Right lobe of liver (tissue), 6 donors: ENCODE data around the gene SLC49A3. TPM values are rescaled to one million over a fixed set of nuclear protein-coding genes. Genes with fewer than 3 reads are reported as not detected.

Experiments
- ATAC-seq, 4 donors: fragments of 200-7000 bp; cut with Tn5 transposase; one replicate each; pipeline ENCODE4 v1.9.1; 2020; ENCODE audit warnings: mild to moderate bottlenecking in 4 of 4, moderate library complexity in 4 of 4
- DNase-seq, 3 donors: peaks; one replicate each; pipeline ENCODE4 v3.0.0-alpha.2; 2020
- H3K27ac ChIP-seq, 3 donors: fragments of 200-600 bp; one replicate each; pipeline ENCODE4 v1.8.0; 2022
- H3K27me3 ChIP-seq, 2 donors: fragments of 200-600 bp; one replicate each; pipeline ENCODE4 v1.8.0; 2022
- H3K36me3 ChIP-seq, 4 donors: fragments of 200-600 bp; sonication (generic) in 1 of 4; one replicate each; pipeline versions ENCODE4 v1.5.1 to v1.8.0; 2017 to 2022; ENCODE audit warnings: control low read depth in 1 of 4
- H3K4me1 ChIP-seq, 4 donors: fragments of 200-600 bp; sonication (generic) in 1 of 4; one replicate each; pipeline versions ENCODE4 v1.5.1 to v1.8.0; 2017 to 2022; ENCODE audit warnings: control low read depth in 1 of 4
- H3K4me3 ChIP-seq, 3 donors: fragments of 200-600 bp; one replicate each; pipeline ENCODE4 v1.8.0; 2022
- H3K9me3 ChIP-seq, 4 donors: fragments of 200-600 bp; sonication (generic) in 1 of 4; one replicate each; pipeline versions ENCODE4 v1.5.1 to v1.8.0; 2017 to 2022; ENCODE audit warnings: control low read depth in 1 of 4
- POLR2A ChIP-seq: fragments of 450-650 bp; IDR thresholded peaks from one replicate; pipeline ENCODE4 v1.6.1; 2017; ENCODE audit warnings: antibody characterized with exemption, mild to moderate bottlenecking
- WGBS: methylation state at CpG from one replicate; pipeline ENCODE4 v1.1.6; 2018; ENCODE audit warnings: low coverage, low lambda C conversion rate; ENCODE audit not compliant: insufficient coverage; ENCODE audit errors: missing lambda C conversion rate; 5-methylcytosine and 5-hydroxymethylcytosine counted together
- intact Hi-C, 2 donors: fragments of 100-400 bp; cut with DNase I; formaldehyde crosslinking; loops; one replicate each; pipeline versions ENCODE4 v1.11.2 to v1.14.1; 2022
- total RNA-seq, 6 experiments: library from RNA; depleted of rRNA in 2 of 6; stranded (reverse); fragments of >200 nt in 2 of 6; fragmentation: NEBNext Ultra II Directional in 3 of 6; extraction: Animal tissue kit (Norgen Biotek cat#: 25700) in 3 of 6; gene quantifications; one replicate each; pipeline versions ENCODE4 v1.1.0 to v1.2.4, GENCODE V29; 2016 to 2023
- TF ChIP-seq, protein P1 (sequence below), 4 donors: fragments of 200-600 bp in 3 of 4; fragments of 450-650 bp in 1 of 4; IDR thresholded peaks; one replicate each; pipeline versions ENCODE4 v1.5.1 to v1.8.0; 2016 to 2022; ENCODE audit warnings: antibody characterized with exemption in 4 of 4, mild to moderate bottlenecking in 2 of 4
- donor health status: DM: no; HTN: yes; CAD: no.
- donor health status: DM: no; HTN: no; CAD: no.
- donor health status: DM: no; HTN: no; CAD: no.
- donor health status: DM: no; HTN: yes; CAD: no.
- donor health status: DM: no; HTN: yes; CAD: no.

SLC49A3 gene
- total RNA-seq, 6 experiments from 2014 or later = 2.9 to 9.0 (median 5.2) TPM

DNA sequence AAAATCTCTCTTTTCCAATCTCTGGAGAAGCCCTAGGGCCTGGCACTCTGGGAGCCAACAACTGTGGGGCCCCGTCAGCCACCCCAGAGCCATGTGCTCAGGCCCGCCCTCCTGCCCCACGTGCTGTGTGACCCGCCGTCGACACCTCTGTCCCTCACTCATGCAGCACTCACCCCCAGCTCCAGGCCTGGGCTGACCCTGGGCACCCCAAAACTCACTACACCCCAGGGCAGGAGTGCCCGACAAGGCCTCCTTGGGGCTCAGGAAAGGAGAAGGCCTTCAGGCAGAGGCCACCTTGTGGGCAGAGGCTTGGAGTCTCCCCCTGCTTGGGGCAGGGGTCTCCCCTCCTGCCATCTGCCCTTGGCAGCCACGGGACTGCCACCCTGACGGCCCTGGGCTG lies 8.9 kb downstream of the SLC49A3 start:
- intact Hi-C loops = no loop called here
- Histone ChIP-seq H3K4me1 (peaks cover 0 to 11% (median 3%) of the 10 kb centered on the region in 4 donors), H3K27me3 (no peaks in the 10 kb centered on the region), H3K36me3 (no peaks in the 10 kb centered on the region), H3K9me3 (no peaks in the 10 kb centered on the region), H3K4me3 (no peak overlapping the region), H3K27ac (no peak overlapping the region)
- ATAC-seq = no peak
- TF ChIP-seq POLR2A = no peak
- TF ChIP-seq, protein P1, sequence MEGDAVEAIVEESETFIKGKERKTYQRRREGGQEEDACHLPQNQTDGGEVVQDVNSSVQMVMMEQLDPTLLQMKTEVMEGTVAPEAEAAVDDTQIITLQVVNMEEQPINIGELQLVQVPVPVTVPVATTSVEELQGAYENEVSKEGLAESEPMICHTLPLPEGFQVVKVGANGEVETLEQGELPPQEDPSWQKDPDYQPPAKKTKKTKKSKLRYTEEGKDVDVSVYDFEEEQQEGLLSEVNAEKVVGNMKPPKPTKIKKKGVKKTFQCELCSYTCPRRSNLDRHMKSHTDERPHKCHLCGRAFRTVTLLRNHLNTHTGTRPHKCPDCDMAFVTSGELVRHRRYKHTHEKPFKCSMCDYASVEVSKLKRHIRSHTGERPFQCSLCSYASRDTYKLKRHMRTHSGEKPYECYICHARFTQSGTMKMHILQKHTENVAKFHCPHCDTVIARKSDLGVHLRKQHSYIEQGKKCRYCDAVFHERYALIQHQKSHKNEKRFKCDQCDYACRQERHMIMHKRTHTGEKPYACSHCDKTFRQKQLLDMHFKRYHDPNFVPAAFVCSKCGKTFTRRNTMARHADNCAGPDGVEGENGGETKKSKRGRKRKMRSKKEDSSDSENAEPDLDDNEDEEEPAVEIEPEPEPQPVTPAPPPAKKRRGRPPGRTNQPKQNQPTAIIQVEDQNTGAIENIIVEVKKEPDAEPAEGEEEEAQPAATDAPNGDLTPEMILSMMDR (IDR thresholded peaks at IDR 0.05) = no peak
- no CpG with 5 or more reads among the region's 9 CpGs for WGBS
- peak in 1 of 3 donors; percentile 55 for DNase-seq

- Histone ChIP-seq H3K36me3 (no peaks in the 10 kb centered on the region), H3K9me3 (no peaks in the 10 kb centered on the region), H3K27ac (no peak overlapping the region), H3K27me3 (no peaks in the 10 kb centered on the region), H3K4me3 (no peak overlapping the region), H3K4me1 (peaks cover 0 to 12% (median 3%) of the 10 kb centered on the region in 4 donors)
- no peak for DNase-seq
- ATAC-seq = no peak
- intact Hi-C loops = no loop called here
- 60% methylated on average over 1 of the region's 11 CpGs for WGBS
- TF ChIP-seq POLR2A = no peak
- TF ChIP-seq, protein P1 (IDR thresholded peaks at IDR 0.05) = no peak
Observed at GRCh38 chr4:679629-680028, 9.3 kb downstream of the SLC49A3 start.

DNA sequence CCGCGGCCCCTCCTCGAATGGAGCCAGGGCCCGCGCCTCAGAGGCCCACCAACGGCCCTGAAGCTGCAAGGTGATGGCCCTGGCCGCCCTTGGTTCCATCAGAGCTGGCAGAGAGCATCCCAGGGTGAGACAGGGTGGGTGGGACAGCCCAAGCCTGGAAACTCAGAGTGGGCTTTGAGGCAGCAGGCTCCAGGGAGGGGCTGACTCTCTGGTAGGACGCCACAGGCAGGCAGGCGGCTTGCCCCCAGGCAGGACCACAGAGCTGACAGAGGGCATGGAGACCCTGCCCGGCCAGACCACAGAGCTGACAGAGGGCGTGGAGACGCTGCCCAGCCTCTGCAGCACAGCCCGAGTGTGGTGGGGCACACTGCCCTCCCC lies 9.9 kb downstream of the SLC49A3 start:
- no peak for DNase-seq
- no peak overlapping the region for H3K27ac ChIP-seq
- H3K27me3 ChIP-seq = no peaks in the 10 kb centered on the region
- no peak overlapping the region for H3K4me3 ChIP-seq
- TF ChIP-seq, protein P1 (IDR thresholded peaks at IDR 0.05) = no peak
- TF ChIP-seq POLR2A = no peak
- intact Hi-C loops = no loop called here
- WGBS = no CpG with 5 or more reads among the region's 13 CpGs
- peaks cover 0 to 12% (median 3%) of the 10 kb centered on the region in 4 donors for H3K4me1 ChIP-seq
- no peaks in the 10 kb centered on the region for H3K9me3 ChIP-seq
- ATAC-seq = no peak
- H3K36me3 ChIP-seq = no peaks in the 10 kb centered on the region

GRCh38 chr4:678331-679103 lies 10.4 kb downstream of the SLC49A3 start:
- Histone ChIP-seq H3K27me3 (no peaks in the 10 kb centered on the region), H3K4me3 (no peak overlapping the region), H3K36me3 (no peaks in the 10 kb centered on the region), H3K27ac (no peak overlapping the region), H3K4me1 (peaks cover 0 to 13% (median 3%) of the 10 kb centered on the region in 4 donors), H3K9me3 (no peaks in the 10 kb centered on the region)
- TF ChIP-seq POLR2A = no peak
- TF ChIP-seq, protein P1 (IDR thresholded peaks at IDR 0.05) = no peak
- WGBS = no CpG with 5 or more reads among the region's 14 CpGs
- DNase-seq (peak in 1 of 3 donors; percentile 46), ATAC-seq (no peak)
- intact Hi-C loops = no loop called here
